ENCODE measurements around the gene MARCHF4.

GRCh38 chr2:216327447-216327935 is 44.8 kb downstream of the MARCHF4 start:
- no peak for TF ChIP-seq RAD21 (IDR thresholded peaks at IDR 0.05; ENCODE audit: low read depth)
- TF ChIP-seq REST (IDR thresholded peaks at IDR 0.05; ENCODE audit: low read depth) = no peak
- no peak for TF ChIP-seq CTCF (IDR thresholded peaks at IDR 0.05 in 2 of 3, conservative IDR thresholded peaks at IDR 0.05 in 1 of 3; ENCODE audit: borderline replicate concordance in 1 of 3, insufficient read depth in 1 of 3, low read depth in 2 of 3, low read length in 2 of 3)
- no peak for TF ChIP-seq ELF1 (IDR thresholded peaks at IDR 0.05; ENCODE audit: borderline replicate concordance, low read depth)
- TF ChIP-seq EZH2phosphoT487 (IDR thresholded peaks at IDR 0.05; ENCODE audit: borderline replicate concordance) = no peak
- TF ChIP-seq ZNF274 (IDR thresholded peaks at IDR 0.05; ENCODE audit: low read depth, low read length) = no peak
- no peak for TF ChIP-seq ZFX (IDR thresholded peaks at IDR 0.05)
- TF ChIP-seq TCF7L2 (IDR thresholded peaks at IDR 0.05; ENCODE audit: borderline replicate concordance, extremely low read depth, insufficient read depth, insufficient read length) = no peak
- no peak for TF ChIP-seq SRF (IDR thresholded peaks at IDR 0.05; ENCODE audit: low read depth)

Data from HCT116 (cell line).